HL-60 (cell line): ENCODE measurements around the gene TMEM247.

Experiments
- GABPA ChIP-seq: IDR thresholded peaks from 2 replicates; pipeline ENCODE4 v1.6.1; 2012; ENCODE audit warnings: low read depth
- POLR2AphosphoS5 ChIP-seq: IDR thresholded peaks from 2 replicates; pipeline ENCODE4 v1.6.1; 2012; ENCODE audit warnings: low read depth
- SPI1 ChIP-seq: IDR thresholded peaks from 2 replicates; pipeline ENCODE4 v1.6.1; 2012; ENCODE audit warnings: low read depth, mild to moderate bottlenecking, borderline replicate concordance
- TF ChIP-seq, protein P1 (sequence below): IDR thresholded peaks from one replicate; pipeline ENCODE4 v1.5.1; 2011; ENCODE audit warnings: low read length, control low read depth, inconsistent platforms; ENCODE audit not compliant: insufficient read depth
- TF ChIP-seq, protein P2 (sequence below): IDR thresholded peaks from 2 replicates; pipeline ENCODE4 v1.6.1; 2012; ENCODE audit warnings: low read depth; ENCODE audit not compliant: insufficient replicate concordance

DNA sequence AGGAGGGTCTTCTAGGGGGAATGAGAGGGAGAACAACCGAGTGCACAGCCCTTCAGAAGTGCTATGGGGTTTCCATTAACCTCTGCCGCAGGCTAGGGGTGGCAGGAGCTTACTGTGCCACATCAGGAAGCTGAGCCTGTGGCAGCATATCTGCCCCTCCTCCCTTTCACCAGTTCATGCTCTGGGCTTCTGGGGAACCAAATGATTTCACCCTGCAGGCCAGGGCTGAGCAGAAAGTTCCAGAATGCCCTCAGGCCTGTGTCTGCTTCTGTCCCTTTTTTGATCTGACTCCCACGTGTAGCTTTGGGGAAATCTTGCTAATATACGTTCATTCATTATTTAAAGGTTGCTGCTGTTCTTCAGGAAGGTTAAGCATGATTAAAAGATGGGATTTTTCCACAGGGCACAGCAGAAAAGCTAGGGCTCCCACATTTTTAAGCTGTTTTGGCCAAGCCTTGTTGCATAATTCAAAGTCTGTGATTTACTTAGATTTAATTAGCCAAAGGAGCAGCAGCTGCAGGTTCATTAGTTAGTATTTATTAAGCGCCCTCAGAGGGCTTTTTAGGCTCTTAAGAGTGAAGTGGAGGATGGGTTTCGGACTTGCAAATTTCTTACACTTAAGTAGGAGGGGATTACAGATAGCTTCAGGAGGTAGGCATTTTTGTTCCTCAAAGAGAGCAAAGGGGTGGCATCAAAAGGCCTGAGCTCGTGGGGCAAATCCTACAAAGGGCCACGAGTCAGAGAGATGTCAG lies 10.2 kb downstream of the TMEM247 start:
- TF ChIP-seq GABPA (no peak), POLR2AphosphoS5 (no peak), SPI1 (no peak)
- TF ChIP-seq, protein P1, sequence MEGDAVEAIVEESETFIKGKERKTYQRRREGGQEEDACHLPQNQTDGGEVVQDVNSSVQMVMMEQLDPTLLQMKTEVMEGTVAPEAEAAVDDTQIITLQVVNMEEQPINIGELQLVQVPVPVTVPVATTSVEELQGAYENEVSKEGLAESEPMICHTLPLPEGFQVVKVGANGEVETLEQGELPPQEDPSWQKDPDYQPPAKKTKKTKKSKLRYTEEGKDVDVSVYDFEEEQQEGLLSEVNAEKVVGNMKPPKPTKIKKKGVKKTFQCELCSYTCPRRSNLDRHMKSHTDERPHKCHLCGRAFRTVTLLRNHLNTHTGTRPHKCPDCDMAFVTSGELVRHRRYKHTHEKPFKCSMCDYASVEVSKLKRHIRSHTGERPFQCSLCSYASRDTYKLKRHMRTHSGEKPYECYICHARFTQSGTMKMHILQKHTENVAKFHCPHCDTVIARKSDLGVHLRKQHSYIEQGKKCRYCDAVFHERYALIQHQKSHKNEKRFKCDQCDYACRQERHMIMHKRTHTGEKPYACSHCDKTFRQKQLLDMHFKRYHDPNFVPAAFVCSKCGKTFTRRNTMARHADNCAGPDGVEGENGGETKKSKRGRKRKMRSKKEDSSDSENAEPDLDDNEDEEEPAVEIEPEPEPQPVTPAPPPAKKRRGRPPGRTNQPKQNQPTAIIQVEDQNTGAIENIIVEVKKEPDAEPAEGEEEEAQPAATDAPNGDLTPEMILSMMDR = no peak
- TF ChIP-seq, protein P2, sequence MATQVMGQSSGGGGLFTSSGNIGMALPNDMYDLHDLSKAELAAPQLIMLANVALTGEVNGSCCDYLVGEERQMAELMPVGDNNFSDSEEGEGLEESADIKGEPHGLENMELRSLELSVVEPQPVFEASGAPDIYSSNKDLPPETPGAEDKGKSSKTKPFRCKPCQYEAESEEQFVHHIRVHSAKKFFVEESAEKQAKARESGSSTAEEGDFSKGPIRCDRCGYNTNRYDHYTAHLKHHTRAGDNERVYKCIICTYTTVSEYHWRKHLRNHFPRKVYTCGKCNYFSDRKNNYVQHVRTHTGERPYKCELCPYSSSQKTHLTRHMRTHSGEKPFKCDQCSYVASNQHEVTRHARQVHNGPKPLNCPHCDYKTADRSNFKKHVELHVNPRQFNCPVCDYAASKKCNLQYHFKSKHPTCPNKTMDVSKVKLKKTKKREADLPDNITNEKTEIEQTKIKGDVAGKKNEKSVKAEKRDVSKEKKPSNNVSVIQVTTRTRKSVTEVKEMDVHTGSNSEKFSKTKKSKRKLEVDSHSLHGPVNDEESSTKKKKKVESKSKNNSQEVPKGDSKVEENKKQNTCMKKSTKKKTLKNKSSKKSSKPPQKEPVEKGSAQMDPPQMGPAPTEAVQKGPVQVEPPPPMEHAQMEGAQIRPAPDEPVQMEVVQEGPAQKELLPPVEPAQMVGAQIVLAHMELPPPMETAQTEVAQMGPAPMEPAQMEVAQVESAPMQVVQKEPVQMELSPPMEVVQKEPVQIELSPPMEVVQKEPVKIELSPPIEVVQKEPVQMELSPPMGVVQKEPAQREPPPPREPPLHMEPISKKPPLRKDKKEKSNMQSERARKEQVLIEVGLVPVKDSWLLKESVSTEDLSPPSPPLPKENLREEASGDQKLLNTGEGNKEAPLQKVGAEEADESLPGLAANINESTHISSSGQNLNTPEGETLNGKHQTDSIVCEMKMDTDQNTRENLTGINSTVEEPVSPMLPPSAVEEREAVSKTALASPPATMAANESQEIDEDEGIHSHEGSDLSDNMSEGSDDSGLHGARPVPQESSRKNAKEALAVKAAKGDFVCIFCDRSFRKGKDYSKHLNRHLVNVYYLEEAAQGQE = no peak
